UCSD-AML1 (cell line): ENCODE data around the gene GRHL3.

Source experiments
- DNase-seq: peaks from one replicate; lab custom pipeline; 2025; ENCODE audit not compliant: unreplicated experiment; lab: John Stamatoyannopoulos, UW

GRHL3 gene

DNA sequence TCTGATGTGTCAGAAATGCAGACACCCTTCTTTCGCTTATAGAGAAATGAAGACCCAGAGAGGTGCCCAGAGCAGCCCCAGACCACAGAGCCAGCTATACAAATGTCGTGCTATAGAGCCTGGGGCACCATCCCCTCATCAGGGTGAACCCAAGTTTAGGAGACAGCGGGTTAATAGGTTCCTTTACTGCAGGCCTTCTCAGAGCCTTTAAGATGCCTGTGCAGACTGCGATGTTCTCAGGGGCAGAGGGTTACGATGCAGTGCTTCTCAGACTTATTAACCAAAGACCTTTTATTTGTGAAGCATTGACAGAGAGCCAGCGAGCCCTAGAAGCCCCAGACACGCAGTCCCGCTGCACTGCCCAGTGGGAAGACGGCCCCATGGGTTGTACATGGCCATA lies 47.5 kb downstream of the GRHL3 start:
- DNase-seq = no peak

DNA sequence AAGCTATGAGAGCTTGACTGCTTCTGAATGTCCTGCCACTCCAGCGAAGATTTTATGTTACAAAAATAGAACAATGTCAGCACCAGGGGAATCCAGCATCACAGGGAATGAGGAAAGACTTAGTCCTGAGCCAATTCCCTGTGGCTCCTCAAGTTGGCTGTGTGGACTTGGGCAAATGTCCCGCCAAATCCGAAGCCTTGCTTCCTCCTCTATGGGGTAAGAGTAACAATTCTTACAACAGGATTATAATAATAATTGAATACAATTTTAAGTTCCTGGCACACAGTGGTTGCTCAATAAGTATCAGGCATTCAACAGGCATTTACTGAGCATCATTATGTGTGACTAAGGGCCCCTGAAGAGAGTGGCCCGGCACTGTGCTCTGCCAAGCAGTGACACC lies 50.0 kb downstream of the GRHL3 start:
- no peak for DNase-seq

DNA sequence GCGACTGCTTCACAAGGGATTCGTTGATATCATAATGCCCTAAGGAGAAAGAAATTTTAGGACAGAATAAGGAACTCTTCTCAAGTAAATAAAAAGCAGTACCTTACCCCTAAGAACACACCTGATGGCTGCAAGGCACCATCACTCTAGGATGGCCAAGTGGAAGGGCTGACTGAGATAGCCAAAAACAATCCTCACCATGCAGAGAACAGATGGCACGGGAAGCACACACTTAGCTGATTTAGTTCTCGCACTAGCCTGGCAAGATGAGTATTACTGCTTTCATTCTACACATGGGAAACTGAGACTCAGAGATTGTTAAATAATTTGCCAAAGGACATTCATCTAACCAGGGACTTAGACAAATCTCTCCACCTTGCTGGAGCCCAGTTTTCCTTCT lies 50.6 kb downstream of the GRHL3 start:
- no peak for DNase-seq

DNA sequence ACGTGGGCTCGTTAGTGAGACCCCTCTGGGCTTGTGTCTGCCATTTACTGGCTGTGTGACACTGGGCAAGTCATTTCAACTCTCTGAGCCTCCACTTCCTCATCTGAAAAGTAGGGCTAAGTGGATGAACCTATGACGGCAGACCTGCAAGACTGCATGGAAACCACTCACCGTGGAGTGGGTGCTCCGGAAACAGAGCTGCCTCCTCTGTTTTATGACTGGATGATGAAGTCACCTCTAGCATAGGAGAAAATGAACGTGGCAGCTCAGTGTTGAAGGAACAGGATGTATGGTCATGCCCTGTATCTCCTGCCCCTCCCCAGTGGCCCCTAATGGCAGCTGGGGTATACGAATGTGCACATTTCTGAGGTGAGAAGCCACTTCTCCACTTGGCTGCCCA lies 53.9 kb downstream of the GRHL3 start:
- DNase-seq = no peak

DNA sequence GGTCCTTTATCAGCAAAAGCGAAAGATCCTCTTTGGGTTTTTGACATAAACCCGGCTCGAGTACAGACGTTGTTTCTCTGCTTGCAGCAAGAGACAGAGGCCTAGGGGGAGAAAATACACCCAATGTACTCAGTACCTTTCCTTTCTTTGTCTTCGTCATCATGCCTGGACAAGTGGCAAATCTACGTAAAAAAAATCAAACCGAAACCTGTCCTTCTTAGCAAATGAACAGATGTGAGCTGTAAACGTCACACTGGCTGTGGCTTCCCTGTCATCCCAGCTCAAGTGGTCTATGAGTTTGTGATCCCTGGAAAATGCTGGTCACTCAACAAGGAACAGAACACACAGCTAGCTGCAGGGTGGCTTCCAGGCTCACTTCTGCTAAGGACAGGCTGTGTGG lies 54.6 kb downstream of the GRHL3 start:
- DNase-seq = no peak

DNA sequence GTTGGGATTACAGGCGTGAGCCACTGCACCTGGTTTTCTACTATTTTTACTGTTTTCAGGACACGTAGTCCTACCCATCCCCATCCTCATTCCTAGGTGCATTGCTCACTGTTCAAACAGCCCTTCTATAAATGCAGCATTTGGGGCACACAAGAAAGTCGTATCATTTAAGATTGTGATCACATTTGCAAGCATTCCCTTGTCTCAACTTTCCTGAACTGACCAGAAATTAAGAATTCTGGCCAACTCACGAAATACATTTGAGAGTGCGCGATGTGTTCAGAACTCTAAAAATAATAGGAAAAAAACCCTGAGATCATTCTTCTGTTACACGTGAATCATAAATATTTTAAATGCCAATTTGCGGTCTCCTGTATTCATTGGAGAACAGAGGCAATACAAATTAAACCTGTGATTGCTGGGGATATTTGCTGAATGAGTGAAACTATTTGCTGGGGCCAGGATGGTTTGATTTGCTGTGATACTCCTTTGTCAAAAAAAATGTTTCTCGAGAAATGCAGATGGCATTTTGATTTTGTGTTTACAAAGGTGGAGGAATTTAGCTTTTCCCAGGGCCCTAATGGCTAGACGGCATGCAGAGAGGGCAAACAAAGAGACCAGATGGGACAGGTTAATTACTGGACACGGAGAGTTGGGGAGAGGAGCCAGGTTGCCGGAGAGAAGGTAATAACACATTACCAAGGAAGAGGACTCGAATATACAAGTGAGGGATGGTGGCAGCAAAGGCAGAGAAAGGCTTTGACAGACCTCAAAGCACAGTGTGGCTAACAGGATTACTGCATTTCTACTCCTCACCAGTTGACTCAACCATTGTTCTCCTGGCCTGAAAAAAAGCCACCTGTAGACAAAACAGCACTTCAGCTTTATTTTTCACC lies 56.0 kb downstream of the GRHL3 start:
- DNase-seq = no peak

DNA sequence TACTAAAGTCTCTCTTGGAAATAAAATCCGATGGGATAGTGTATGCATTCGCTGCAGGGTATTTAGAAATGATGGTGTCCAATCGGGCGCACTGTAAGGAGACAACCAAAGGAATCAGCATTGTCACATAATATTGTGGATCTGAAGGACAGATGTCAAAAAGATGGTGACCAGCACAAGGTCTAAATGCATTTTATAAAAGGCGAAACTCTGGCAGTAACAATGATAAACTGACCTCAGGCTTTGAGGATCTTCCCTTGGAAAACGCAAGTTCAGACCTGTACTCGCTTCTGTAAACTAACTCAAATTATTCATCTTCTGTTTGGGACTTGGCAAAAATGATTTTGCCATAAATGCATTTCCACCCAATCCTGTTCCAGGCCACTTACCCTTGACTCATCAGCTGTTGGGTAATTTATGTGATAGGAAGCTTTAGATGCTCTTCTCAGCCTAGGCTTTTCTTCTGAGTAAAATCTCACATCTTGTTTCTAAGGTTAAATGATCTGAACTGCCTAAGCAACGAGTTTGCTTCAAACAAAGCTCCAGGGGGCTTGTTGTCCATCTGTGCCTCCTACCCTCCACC lies 60.7 kb downstream of the GRHL3 start:
- no peak for DNase-seq

DNA sequence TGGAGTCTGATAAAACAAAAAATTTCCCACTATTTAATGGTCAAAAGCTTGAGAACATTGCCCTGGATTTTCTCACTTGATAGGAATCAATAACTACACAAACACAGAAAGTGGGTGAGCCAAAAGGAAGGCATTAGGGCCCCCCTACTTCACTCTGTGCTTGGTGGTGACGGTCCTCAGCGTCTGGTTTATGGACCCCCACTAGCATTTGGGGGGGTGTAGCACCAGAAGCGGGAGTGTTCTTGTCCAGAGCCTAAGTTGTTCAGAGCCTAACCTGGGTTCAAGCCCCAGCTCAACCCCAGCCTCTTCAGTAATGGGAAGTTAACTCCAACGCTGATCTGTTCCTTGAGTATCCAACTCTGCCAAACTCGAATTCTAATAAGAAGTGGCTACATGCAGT lies 61.4 kb downstream of the GRHL3 start:
- DNase-seq = no peak

DNA sequence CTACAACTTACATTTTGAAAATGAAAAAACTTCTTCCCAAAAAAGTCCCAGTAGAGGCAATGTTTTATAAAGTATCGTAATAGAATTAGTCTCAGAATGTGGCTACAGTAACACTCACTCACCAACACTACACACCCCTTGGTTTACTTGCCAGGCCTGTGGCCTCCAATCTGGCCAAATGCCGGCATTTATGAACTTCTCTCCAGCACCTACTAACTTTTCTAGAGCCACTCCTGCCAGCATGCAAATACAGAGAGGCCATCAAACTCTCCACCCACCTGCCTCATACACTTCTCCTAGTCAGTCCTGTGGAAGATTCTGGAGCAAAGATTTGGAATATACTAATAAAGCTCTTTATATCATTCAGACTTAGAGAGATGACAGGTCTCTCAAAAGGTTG lies 62.1 kb downstream of the GRHL3 start:
- no peak for DNase-seq

DNA sequence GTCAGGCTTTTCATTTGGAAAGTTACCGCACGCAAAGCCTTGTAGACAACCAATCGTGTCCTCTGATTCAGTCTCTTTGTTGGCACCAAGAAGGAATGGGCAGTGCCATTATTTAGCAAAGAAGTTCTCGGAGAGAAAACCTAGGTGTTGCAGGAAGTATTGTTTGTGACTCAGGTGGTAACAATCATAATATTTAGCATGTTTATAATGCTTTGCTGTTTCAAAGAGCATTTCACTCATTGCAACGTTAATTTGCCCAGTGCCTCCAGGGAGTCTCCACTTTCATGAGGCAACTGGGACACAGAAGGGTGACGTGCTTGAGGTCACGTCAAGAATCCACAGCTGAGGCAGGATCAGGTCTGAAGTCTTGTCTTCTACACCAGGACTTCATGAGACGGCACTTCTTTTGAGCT lies 63.0 kb downstream of the GRHL3 start:
- no peak for DNase-seq

DNA sequence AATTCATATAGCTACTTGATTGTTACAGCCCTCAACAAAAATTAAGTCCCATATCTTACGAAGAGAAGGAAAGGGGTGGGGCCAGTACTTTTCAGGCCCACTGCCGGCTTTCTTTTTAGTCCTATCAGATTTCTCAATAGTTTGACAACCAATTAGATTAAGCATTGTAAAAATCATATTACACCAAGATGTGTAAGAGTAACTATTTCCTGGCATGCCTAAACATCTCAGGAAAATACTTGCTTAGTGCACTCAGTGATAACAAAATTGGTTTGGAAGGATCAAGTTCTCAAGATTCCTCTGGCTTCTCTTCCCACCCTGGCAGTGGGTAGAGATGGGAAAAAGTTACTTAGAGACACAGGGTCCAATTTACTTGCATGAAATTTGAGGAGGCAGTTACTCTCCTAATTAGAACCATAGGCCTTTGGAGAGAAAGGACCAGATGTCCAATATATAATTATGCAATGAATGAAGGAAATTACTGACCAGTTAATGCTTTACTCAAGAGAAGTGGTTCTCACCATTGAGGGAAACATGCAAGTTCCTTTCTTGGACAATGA lies 64.3 kb downstream of the GRHL3 start:
- DNase-seq = no peak

DNA sequence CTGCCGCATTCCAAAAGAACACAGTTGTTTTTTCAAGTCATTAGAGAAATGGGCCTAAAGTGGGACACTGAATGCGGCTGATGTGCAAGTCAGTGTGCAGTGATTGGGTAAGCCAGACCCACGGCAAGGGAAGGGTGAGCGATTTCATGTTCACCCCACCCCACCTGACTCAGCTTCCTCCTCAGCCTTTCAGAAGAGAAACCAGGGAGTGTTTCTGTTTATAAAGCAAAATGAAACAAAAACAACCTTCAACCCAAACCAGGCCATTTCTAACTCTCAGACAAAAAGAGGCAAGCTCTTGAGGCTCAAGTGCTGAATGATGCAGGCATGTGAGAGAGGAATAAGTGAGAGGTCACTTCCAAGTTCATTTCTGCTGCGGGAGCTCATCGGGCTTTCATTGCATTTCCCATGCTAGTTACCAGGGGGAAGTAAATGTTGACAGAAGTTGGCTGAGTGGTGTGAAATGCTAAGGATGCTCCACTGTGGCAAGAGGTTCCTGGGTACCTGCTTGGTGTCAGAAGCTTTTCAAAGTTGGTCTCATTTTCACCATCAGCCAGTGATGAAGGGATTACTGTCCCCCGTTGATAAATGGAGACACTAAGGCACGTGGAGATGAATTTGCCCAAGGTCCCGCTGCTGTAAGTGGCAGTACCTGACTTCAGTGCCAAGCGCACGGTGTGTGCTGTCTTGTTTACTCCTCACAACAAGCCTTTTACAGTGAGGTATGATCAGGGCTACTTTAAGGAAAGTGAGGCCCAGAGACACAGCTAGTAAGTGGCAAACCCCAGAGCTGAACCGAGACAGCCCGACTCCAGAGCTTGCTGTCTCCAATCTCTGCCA lies 65.3 kb downstream of the GRHL3 start:
- DNase-seq = no peak

DNA sequence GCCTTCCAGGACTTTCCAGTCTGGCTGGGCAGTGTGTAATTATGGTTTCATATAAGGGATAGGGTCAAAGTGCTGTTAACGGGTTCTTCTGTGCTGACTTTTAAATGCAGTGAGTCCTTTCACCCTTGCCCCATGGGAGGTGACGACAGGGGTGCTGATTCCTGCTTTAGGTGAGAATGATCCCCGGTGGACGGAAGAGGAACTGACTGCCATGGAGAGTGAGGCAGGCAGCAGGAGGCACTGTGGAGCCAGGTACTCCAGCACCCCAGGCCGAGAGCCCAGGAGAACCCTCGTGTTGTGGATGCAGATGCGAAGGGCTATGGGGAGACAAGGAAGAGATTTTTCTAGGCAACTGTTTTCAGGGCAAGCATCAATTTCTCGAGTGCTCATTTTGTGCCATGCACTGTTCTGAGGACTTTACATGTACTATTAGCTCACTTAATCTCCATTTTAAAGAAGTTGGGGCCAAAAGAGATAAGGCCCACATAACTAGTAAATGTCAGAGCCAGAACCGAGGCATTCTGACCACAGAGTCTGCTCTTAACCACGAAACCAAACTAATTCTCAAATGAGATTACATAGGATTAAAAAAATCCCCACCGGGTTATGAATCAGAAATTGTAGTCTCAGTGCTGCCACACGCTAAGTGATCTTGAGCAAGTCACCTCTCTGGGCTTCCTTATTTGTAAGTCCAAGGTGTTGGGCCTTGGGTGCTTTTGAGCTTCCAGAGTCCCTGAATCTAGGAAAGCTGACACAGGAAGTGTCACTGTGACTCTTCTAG lies 66.2 kb downstream of the GRHL3 start:
- no peak for DNase-seq

DNA sequence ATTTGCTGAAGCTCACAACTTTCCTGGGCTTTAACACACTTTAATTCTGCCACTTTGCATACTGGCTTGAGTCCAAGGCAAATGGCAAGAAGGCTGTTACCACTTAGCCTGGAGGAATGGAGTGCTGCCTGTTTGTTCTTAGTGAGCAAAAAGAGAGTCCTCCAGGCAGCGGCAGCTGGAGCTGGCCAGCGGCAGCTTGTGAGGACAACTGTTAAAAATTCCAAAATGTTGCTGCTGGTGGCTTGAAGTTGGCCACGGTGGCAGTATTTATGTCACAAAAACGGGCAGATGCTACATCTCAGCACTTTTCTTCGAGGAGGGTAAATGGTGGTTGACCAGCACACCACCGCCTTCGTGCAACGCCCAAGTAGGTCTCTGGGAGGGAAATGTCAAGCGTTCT lies 67.1 kb downstream of the GRHL3 start:
- DNase-seq = no peak

DNA sequence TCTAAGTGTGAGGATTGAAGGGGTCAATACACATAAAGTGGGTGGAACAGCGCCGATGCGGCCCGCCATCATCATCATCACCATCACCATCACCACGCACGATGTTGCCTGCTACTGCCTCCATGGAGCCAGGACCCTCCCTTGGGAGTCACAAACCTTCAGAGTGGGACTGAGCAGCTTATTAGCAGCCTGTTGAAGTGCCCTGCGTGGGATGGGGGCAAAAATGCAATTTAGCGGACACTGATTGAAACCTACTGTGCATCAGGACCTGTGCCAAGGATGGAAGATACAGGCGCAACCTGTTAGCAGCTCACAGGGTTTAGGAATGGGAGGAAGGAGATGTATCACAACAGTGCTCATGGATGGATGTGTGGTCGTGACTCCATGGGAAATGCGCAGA lies 67.8 kb downstream of the GRHL3 start:
- DNase-seq = no peak

DNA sequence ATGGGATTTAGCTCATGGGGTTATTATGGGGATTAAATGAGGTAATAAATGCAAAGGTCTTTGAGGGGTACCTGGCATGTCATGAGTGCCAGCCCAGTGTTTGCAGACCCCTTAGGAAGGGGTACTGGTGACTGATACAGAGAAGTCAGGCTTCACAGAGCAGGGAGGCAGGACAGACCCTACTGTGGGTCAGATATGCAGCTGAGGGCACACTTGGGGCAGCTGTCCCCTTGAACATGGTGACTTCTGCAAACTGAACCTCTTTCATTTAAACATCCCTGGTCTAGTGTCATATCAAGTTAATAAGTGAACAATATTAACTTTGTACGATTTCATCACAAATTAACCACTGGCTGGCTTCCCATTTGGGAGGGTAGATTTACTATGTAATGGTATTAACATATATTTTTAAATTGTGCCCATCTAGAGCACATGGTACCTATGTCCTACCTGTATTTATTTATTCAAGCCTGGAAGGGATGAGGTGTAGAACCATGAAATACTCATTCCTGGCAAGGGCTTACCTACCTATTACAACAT lies 68.5 kb downstream of the GRHL3 start:
- no peak for DNase-seq

DNA sequence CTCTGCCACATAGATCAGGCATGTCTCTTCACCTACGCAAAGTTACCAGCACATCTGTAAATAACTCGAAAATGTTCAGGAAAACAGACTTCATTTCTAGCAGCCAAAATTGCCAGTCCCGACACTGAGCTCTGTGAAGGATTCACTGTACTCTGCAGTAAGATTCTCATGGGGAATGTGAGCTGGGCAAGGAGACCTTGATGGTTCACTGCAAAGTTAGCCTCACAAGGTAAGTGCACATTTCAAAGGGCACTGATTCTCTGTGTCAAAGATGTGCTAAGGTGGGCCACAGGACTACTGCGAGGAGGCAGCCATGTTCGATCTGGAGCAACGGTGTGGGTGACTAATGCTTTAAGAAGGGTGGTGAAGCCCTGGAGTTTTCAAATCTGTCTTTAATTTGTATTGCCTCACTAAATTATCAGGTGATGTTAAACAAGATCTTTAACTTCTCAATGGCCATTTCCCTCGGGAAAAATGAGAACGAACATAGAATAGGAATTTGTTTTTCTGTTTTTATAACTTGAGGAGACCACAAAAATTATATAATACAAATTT lies 69.3 kb downstream of the GRHL3 start:
- DNase-seq = no peak

DNA sequence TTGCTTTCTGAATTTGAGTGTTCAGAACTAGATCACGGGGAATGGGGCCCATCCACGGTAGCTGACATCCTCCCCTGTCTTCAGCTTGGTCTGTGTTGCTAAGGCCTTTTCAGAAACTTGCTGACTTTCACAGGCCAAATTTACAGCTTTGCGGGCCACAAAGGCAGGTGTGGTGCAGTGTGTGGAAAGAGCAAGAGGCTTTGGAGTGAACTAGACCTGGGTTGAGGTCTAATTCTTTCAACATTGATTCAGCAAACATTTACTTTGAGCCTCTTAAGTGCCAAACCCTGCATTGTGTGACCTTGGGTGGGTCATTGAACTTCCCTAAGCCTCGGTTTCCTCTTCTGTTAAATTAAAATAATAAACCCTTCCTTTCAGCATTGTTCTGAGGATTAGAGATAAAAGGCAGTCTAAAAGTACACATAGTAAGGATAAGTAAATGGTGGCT lies 70.1 kb downstream of the GRHL3 start:
- DNase-seq = no peak

DNA sequence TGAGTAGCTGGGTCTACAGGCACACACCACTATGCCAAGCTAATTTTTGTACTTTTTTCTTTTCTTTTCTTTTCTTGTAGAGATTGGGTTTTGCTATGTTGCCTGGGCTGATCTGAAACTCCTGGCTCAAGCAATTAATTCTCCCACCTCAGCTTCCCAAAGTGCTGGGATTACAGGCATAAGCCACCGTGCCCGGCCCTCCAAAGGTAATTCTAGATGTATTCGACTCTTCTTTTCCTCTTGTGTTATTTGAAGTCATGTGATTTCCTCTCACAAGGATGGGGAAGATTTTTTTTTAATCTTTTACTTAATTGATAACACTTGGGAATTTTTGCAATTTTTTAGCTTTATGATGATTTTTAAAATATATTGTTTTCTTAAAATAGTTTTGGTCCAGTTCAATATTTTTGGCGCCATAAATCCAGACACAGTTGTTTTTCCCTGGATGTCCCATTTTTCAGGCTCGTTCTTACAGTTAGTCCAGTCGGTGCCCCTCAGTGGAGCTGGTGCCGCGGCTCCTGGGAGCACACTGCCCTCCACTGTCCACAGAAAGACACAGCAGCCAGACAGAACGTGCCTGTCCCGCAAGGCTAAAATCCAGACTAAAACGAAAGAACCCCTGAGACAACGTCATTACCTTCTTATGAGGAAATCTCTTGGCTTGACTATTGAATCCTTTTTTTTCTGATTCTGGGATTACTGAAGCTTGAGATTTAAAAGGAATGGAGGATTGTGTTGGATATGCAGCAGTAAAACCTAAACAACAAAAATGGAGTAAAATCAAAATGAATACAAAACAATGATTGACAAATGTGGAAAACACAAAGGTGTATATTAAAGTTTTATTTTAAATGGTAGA lies 72.0 kb downstream of the GRHL3 start:
- DNase-seq = peak; percentile 69
